GM12801 (cell line): Measurements from ENCODE around the gene PARD3B.

Source experiments
- CTCF ChIP-seq: IDR thresholded peaks from one replicate; pipeline ENCODE4 v1.5.1; 2011; ENCODE audit warnings: control low read depth; ENCODE audit not compliant: insufficient read length; ENCODE audit errors: extremely low read depth

Gene PARD3B

GRCh38 chr2:204913854-204914464 lies 368.7 kb downstream of the PARD3B start:
- no peak for TF ChIP-seq CTCF

DNA sequence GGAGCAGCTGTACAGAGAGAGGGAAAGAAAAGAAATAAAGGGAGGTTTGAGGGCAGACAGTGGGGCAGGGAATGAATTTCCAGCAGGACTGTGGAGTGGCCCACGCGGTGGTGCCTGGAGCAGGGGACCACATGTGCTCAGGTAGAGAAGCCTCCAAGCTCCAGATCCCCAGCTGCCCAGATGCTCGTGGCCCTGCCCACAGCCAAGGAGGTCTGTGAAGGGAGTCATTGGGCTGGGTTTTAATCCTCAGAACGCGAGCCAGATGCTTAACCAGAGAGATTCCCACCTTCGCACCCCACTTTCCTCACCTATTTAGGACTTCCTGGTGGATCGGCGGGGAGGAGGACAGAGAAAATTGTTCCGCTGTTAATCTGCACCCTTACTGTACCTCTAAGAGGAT lies 369.4 kb downstream of the PARD3B start:
- TF ChIP-seq CTCF, result no peak

DNA sequence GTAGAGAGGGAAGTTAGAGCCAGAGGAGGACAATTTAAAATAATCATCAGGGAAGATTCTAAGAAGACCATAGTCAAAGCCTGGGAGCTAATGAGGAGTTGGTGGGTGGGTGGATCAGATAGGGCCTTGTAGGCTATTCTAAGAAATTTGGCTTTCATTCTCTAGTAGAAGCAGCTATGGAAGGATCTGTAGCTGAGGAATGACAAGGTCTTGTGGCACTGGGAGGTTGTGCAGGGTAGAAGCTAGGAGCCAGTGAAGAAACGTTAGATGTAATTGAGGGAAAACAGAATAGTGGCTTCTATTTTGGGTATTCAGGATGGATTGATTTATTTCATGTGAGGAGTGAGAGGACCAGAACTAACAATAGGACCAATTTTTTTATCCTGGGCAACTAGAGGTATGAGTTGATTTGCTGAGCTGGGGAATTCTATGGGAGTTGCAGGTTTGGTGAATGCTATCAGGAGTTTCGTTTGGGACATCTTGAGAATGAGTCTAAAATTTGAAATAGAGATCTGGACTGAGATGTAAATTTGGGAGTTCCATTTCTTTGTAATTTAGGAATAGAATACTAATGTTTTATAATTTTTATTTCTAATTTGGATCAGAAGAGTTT lies 371.9 kb downstream of the PARD3B start:
- no peak for TF ChIP-seq CTCF

DNA sequence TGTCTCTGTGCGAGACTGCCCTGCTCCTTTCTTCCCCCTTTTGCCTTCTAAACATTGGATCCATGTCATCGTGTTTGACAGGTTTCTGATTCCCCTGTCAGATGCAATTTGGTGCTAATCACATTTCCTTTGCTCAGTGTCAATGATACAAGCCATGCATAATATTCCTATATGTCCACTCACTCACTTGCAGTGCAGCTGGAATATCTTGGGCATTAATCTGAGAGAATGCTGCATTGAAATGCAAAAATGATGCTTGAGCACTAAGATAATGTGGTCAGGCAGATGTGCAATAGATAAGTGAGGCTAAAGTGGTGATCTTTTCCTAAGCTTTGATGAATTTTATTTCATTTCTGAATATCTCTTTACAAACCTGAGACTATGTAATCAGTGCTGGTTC lies 375.5 kb downstream of the PARD3B start:
- no peak for TF ChIP-seq CTCF

DNA sequence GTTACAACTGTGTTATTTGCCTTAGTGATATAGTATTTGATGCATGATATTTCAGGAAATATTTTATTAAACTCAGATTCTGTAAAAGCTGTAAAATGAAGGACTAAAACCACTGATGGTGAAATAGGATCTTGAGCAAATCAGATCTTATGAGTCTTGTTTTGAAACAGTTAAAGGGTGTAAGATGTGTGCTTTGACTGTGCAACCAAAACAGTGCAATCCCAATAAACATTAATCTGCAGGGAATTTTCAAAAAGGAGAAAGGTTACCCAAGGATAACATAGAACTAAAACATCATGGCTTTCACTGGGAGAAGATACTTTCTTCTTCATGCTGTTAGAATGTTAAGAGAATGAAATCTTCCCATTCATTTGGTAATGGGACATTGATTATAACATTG lies 378.7 kb downstream of the PARD3B start:
- TF ChIP-seq CTCF, result no peak

GRCh38 chr2:204931562-204931961 lies 386.3 kb downstream of the PARD3B start:
- TF ChIP-seq CTCF, result no peak

GRCh38 chr2:204933735-204934374 lies 388.6 kb downstream of the PARD3B start:
- TF ChIP-seq CTCF, result no peak
